H1 (cell line): Measurements from ENCODE around the gene CDCP1. TPM values are rescaled to one million over a fixed set of nuclear protein-coding genes. Genes with fewer than 3 reads are reported as not detected.

Source experiments
- BCL11A ChIP-seq, 2 experiments: IDR thresholded peaks; one replicate each; pipeline ENCODE4 v1.6.1; 2011; ENCODE audit warnings: low read depth in 2 of 2, low read length in 2 of 2, mild to moderate bottlenecking in 2 of 2
- CBX8 ChIP-seq: fragments of 300-800, 300-1000 bp; sonication (generic); IDR thresholded peaks from 2 replicates; pipeline ENCODE4 v1.7.1; 2016; ENCODE audit warnings: low read depth, low read length, borderline replicate concordance
- CREB1 ChIP-seq: IDR thresholded peaks from 2 replicates; pipeline ENCODE4 v1.6.1; 2012; ENCODE audit warnings: inconsistent platforms
- HDAC6 ChIP-seq: IDR thresholded peaks from one replicate; pipeline ENCODE4 v1.7.1; 2012; ENCODE audit warnings: low read depth, mild to moderate bottlenecking, inconsistent platforms, low read length, moderate library complexity
- JUND ChIP-seq: IDR thresholded peaks from 2 replicates; pipeline ENCODE4 v1.6.1; 2011; ENCODE audit warnings: mild to moderate bottlenecking, improper control_type of control experiment, low read length
- NRF1 ChIP-seq: IDR thresholded peaks from 2 replicates; pipeline ENCODE4 v1.6.1; 2011; ENCODE audit warnings: mild to moderate bottlenecking, low read depth, low read length, improper control_type of control experiment
- POLR2AphosphoS5 ChIP-seq: IDR thresholded peaks from 2 replicates; pipeline ENCODE4 v1.6.1; 2011; ENCODE audit warnings: low read depth, low read length
- RFX5 ChIP-seq: IDR thresholded peaks from 2 replicates; pipeline ENCODE4 v1.6.1; 2011; ENCODE audit warnings: low read depth, low read length, improper control_type of control experiment, borderline replicate concordance
- SIRT6 ChIP-seq: IDR thresholded peaks from one replicate; pipeline ENCODE4 v1.7.1; 2012; ENCODE audit warnings: low read length, inconsistent platforms
- polyA plus RNA-seq, 7 experiments: library from polyadenylated mRNA; depleted of rRNA in 3 of 7; stranded (reverse) in 5 of 7; unstranded in 2 of 7; fragments of >200 nt in 5 of 7; fragments of 200-250 nt in 2 of 7; gene quantifications; 1 replicate in 5 of 7; 2 replicates in 1 of 7; 4 replicates in 1 of 7; pipeline versions ENCODE4 v1.2.1 to v1.2.3, GENCODE V29; 2011 to 2013; ENCODE audit warnings: missing spikeins in 2 of 7, mixed read lengths in 2 of 7
- total RNA-seq: library from RNA; stranded (reverse); fragmentation: NEBNext Ultra II Directional; extraction: Animal tissue kit (Norgen Biotek cat#: 25700); gene quantifications from 2 replicates; pipeline ENCODE4 v1.2.1, GENCODE V29; 2021
- TF ChIP-seq, protein P1 (sequence below): fragments of 300-600 bp; sonication (generic); IDR thresholded peaks from 2 replicates; pipeline ENCODE4 v1.7.1; 2012; ENCODE audit warnings: low read length, moderate library complexity, mild to moderate bottlenecking, inconsistent platforms; ENCODE audit not compliant: insufficient replicate concordance

Gene CDCP1
- total and polyA plus RNA-seq, 2 of the 8 experiments (the other 6 are each of a cell fraction or from before 2014, with no cell fraction given): 10.0 to 23.3 TPM

DNA sequence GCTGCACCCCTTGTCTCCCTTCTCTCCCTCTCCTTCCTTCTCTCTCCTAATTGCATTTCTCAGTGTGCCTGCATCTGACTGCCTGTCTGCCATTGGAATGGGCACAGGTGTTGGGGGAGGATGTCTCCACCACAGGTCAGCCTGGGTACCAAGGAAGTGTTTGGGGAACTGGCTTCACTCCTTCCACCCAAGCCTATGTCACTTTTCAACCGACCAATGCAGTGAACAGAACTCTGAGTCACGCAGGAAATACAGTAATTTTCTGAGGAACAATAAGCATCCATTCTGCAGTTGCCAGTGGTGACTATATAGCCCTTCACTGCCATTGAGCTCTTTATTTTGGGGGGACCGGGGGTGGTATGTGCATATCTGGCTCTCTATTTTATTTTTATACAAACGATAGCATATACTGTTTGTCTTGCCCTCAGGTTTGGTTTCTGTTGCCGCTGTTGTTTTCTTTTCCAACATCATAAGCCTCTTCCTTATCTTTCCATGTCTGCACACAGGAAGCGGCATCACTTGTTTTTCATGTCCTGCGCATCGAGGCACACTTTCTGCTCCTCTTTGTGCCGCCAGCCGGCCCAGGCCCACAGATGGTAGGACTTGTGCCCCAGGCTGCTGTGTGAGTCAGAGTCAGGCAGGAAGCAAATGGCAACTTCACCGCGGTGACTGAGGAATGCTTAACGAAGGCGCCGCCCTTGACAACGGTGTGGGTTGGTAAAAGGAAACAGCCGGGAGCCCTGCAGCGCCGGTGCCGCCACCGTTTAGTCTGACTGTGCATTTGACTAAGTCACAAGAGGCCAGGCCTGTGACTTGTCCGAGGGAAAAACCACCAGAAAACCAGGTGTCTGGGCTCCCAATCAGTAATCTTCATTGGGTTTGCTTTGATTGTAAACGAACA lies 21.1 kb upstream of the CDCP1 start (continued):
- TF ChIP-seq, protein P1, sequence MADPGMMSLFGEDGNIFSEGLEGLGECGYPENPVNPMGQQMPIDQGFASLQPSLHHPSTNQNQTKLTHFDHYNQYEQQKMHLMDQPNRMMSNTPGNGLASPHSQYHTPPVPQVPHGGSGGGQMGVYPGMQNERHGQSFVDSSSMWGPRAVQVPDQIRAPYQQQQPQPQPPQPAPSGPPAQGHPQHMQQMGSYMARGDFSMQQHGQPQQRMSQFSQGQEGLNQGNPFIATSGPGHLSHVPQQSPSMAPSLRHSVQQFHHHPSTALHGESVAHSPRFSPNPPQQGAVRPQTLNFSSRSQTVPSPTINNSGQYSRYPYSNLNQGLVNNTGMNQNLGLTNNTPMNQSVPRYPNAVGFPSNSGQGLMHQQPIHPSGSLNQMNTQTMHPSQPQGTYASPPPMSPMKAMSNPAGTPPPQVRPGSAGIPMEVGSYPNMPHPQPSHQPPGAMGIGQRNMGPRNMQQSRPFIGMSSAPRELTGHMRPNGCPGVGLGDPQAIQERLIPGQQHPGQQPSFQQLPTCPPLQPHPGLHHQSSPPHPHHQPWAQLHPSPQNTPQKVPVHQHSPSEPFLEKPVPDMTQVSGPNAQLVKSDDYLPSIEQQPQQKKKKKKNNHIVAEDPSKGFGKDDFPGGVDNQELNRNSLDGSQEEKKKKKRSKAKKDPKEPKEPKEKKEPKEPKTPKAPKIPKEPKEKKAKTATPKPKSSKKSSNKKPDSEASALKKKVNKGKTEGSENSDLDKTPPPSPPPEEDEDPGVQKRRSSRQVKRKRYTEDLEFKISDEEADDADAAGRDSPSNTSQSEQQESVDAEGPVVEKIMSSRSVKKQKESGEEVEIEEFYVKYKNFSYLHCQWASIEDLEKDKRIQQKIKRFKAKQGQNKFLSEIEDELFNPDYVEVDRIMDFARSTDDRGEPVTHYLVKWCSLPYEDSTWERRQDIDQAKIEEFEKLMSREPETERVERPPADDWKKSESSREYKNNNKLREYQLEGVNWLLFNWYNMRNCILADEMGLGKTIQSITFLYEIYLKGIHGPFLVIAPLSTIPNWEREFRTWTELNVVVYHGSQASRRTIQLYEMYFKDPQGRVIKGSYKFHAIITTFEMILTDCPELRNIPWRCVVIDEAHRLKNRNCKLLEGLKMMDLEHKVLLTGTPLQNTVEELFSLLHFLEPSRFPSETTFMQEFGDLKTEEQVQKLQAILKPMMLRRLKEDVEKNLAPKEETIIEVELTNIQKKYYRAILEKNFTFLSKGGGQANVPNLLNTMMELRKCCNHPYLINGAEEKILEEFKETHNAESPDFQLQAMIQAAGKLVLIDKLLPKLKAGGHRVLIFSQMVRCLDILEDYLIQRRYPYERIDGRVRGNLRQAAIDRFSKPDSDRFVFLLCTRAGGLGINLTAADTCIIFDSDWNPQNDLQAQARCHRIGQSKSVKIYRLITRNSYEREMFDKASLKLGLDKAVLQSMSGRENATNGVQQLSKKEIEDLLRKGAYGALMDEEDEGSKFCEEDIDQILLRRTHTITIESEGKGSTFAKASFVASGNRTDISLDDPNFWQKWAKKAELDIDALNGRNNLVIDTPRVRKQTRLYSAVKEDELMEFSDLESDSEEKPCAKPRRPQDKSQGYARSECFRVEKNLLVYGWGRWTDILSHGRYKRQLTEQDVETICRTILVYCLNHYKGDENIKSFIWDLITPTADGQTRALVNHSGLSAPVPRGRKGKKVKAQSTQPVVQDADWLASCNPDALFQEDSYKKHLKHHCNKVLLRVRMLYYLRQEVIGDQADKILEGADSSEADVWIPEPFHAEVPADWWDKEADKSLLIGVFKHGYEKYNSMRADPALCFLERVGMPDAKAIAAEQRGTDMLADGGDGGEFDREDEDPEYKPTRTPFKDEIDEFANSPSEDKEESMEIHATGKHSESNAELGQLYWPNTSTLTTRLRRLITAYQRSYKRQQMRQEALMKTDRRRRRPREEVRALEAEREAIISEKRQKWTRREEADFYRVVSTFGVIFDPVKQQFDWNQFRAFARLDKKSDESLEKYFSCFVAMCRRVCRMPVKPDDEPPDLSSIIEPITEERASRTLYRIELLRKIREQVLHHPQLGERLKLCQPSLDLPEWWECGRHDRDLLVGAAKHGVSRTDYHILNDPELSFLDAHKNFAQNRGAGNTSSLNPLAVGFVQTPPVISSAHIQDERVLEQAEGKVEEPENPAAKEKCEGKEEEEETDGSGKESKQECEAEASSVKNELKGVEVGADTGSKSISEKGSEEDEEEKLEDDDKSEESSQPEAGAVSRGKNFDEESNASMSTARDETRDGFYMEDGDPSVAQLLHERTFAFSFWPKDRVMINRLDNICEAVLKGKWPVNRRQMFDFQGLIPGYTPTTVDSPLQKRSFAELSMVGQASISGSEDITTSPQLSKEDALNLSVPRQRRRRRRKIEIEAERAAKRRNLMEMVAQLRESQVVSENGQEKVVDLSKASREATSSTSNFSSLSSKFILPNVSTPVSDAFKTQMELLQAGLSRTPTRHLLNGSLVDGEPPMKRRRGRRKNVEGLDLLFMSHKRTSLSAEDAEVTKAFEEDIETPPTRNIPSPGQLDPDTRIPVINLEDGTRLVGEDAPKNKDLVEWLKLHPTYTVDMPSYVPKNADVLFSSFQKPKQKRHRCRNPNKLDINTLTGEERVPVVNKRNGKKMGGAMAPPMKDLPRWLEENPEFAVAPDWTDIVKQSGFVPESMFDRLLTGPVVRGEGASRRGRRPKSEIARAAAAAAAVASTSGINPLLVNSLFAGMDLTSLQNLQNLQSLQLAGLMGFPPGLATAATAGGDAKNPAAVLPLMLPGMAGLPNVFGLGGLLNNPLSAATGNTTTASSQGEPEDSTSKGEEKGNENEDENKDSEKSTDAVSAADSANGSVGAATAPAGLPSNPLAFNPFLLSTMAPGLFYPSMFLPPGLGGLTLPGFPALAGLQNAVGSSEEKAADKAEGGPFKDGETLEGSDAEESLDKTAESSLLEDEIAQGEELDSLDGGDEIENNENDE: no peak
- TF ChIP-seq JUND: peak; percentile 40; the same call in 1 of the 2 replicates
- no peak for TF ChIP-seq NRF1
- TF ChIP-seq SIRT6: no peak
- TF ChIP-seq CREB1: 0 out of 2 replicates have a peak, but pooled peaks have one; percentile 19
- no peak for TF ChIP-seq BCL11A (IDR thresholded peaks at IDR 0.05; ENCODE audit: low read depth in 2 of 2, low read length in 2 of 2)
- peak; percentile 76 for TF ChIP-seq POLR2AphosphoS5
- no peak for TF ChIP-seq HDAC6
- no peak for TF ChIP-seq CBX8
- no peak for TF ChIP-seq RFX5
